CD4-positive, alpha-beta T cell treated with Interleukin-21 for 1 hour (primary cell): Measurements from ENCODE around the gene FGF6.

Experiments used
- DNase-seq: peaks from one replicate; pipeline ENCODE4 v3.0.0-alpha.2; 2020

The FGF6 gene

DNA sequence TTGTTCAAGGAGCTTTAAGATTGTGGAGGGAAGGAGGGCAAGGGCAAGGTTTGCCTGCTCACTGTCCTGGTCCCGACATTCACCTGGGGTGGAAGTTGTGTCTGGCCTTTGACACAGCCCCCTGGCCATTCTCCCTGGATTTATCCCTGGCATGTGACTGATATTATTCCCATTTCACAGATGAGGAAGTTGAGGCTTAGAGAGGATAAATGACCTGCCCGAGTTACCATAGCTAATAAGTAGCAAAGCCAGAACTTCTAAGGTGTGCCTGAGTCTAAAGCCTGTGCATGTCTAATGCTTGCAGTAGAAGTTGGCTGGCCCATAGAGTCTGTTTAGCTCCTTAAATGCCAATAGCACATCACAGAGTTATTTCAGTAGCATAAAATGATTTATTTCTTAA, 720 bp upstream of the FGF6 start:
- no peak for DNase-seq

DNA sequence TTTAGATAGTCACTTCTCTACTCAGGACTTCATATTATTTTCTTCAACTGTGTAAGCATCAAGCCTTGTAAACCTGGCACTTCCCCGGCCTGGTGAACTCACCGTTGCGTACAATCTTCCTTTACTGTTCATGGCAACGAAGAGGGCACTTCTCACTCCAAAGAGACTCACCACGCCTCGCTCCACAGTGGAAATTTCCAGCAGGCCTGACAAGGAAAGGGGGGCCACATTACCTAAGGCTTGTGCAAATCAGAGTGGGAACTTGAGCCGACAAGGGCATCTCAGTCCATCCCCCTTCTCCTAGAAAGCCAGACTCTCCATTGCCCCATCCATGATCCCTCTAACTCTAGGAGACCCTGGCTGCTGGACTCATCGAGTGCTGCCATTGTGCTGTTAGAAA, 1.6 kb downstream of the FGF6 start:
- no peak for DNase-seq

DNA sequence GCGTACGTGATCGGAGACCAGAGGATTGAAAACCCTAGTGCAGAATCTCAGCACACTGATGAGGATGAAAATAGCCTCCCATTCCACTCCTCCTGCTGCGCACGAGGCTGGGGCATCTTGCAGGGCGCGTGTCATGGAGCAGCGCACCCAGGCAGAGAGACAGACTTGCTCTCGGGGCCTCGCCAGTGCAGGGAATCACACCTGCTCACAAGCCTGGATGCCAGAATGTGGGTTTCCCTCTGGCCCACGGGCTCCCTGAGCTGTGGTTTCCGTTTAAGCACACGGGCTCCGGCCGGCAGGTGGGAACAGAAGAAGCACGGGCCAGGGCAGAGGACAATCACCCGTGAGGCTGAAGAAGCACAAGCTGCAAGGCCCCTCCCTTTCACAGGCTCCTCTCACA, 2.0 kb downstream of the FGF6 start:
- no peak for DNase-seq

DNA sequence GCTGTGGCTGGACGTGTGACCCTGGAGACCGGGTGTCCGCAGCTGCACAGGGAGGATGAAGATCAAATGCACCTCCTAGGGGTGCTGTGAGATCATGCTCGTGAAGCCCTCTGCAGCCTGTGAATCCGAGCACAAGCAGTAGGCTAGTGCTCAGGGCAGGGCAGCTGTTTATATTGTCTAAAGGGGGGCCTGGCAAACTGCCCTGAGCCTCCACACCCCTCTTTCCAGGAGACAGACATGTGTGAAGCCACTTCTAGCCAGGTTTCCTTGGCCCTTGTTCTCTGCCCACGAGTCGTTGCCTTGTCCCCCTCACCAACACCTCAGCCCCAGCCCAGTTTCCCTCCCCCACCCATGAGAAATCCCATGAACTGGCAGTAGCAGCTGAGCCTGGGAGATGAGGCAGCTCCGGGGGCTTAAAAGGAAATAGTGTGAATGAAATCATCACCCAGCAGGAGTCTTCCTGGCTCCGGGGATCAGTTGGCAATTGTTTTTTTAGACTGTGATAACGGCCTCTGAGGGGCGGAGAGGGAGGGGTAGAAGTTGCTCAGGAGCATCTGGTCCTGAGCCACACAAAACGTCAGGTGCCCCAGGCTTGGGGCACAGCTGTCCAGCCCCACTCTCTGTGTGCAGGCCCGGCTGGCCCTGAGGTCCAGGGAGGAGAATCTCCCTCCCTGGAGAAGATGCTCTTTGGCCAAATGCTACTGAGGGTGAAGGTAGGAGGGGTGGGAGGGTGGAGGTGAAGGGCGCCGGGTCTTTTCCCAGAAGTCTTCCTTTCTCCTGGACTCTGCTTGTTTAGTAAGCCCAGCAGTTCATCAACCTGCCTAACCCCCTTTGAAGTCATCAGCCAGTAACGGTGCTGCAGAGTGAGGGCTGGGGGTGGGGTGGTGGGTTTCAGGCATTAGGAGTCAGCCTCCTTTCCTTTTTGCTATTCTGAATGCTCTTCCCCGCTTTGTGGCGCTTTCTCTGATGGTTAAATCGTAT, 4.0 kb downstream of the FGF6 start:
- DNase-seq = no peak

DNA sequence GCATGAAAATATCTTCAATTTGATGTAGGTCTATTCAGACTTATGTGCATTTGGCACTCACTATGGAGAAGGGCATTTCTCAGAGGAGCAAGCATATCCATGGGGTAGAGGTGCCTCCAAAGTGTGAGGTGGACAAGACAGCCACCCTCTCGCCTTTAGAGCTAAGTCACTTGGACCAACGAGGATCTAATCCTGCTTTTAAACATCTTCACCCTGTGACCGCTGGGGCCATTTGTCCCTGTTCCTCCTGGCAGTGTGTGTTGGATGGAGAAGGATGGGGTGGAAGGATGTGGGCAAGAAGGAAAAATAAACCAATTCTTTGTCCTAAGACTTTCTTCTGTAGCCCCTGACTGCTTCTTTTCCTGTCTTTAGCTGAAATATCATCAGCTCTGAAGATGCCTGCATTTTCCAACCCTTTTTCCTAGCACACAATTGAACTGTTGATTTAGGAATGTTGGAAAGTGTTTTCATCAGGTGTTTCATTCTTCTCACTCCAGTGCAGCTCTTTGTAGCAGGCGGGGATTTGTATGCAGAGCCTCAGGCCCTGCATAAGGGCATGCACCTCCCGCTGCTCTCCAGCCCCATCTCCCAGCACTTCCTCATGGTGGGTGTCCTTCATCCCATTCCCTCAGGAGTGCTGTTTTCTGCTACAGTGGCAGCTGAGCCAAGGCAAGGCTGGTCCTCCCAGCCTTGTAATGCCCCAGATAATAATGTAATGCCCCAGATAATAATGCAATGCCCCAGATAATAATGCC, 5.3 kb downstream of the FGF6 start:
- DNase-seq = no peak

DNA sequence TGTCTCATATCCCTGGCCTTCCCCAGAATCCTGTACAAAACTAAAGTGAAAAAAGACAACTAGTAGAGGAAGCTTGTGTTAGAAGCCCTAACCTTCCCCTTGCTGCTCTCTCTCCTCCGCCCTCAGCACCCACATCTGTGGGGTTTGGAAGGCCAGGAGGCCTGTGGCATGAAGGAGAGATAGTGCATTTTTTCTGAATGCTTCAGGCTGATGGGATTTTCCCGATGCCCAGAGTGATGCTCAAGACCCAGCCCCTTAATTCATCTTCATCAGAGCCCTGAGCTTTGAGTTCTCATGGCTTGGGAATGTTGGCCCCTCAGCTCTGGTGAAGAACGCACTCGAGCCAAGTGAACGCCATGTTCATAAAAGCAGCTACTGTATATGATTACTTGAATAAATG, 5.9 kb downstream of the FGF6 start:
- DNase-seq = no peak

DNA sequence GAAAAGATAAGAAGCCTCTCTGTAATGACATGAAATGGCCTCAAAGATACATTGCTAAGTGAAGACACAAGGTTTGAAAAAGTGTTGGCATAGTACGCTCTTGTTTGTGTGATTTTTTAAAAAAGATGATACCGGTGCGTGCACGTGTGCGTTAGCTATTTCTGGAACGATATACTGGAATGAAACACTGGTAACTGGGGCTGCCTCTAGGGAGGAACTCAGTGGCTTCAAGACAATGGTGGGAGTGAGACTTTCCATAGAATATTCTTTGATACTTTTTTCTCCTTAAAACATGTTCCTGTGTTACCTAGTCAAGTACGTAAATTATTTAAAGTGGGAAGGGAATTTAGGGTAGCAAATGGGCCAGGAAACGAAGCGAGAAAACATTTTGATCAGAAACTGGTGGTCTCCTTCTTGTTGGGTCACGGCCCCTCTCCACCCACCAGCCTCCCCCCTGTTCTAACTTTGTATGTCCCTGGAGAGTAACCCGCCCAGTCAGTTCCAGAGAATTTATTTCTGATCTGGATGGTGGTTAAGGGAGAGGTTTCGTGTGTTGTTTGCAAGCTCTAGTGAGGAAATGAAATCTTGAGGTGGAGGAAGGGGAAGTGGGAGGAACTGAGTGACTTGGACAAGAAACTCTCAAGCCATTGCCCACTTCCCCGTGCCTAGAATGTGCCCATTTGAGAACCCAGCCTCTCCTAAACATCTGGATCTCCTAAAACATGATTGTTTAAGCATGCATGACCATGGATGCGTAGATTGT, 6.6 kb downstream of the FGF6 start:
- DNase-seq = no peak

DNA sequence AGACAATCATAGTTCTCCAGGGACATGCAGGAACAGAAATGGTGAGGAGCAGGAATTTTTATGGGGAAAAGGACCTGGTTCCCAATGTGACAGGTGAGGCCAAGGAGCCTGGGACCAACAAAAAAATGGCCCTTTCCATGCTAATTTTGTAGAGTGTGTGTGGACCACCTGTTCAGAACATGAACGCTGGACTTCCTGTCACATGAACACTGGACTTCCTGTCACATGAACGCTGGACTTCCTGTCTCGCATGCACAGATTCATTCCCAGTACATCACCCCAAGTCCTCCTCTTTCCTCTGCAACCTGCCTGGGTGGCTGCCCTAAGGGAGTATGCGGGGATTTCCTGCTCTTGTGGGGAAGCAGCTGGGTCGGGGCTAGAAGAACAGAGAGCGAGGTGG, 10.1 kb downstream of the FGF6 start:
- no peak for DNase-seq

DNA sequence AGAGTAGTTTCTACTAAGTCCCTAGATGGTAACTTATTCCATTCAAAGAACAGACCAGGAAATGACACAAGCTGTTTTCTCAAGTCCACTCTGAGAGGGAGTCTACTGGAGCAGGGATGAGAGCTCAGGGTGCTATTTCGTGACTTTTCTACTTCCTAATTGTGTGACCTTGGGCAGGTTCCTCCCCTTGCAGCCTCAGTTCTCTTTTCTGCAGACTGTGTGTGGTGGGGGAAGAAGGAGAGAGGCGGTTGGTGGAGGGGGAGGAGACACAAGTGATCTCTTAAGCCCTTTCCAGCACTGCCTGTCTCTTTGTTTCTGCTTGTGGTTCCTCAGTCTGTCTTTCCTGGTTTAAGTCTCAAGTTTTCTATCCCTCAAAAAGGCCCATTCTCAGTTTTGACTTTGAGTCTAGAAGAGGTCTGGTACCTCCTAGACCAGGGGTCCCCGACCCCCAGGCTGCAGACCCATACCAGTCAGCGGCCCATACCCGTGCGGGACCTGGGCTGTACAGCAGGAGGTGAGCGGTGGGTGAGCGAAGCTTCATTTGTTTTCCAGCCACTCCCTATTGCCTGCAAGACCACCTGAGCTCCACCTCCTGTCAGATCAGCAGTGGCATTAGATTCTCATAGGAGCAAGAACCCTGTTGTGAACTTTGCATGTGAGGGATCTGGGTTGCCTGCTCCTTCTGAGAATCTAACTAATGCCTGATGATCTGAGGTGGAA, 10.7 kb downstream of the FGF6 start:
- no peak for DNase-seq

DNA sequence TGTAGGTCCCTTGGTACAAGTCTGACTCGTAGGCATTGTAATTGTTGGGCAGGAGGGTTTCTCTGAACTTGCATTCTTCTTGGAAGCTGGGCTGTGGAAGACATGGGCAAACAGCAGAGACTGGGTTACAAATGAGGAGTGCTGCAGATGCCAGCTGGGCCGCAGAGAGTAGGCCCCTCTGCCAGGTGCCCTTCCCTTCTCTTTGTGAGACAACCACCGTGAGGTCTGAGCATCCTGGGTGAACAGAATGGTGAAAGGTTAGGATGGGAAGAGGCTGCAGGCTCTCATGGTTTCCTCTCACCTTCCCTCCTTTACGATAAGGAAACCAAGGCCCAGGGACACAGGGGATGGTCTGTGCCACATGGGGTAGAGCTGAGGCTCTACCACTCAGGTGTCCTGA, 11.3 kb downstream of the FGF6 start:
- DNase-seq = no peak

DNA sequence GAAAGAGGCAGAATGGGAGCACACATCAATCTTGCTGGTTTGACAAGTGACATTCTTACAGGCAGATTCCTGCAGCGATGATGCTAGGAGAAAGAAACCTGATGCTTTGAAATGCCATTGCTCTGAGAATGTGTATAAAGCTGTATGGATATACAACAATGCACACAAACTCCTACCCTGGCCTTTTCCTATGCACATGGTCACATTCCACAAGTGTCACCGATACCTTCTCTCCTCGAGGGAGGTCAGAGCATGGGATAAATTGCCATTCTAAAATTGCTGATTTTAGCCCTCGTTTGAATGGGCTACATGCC, 11.9 kb downstream of the FGF6 start:
- no peak for DNase-seq

DNA sequence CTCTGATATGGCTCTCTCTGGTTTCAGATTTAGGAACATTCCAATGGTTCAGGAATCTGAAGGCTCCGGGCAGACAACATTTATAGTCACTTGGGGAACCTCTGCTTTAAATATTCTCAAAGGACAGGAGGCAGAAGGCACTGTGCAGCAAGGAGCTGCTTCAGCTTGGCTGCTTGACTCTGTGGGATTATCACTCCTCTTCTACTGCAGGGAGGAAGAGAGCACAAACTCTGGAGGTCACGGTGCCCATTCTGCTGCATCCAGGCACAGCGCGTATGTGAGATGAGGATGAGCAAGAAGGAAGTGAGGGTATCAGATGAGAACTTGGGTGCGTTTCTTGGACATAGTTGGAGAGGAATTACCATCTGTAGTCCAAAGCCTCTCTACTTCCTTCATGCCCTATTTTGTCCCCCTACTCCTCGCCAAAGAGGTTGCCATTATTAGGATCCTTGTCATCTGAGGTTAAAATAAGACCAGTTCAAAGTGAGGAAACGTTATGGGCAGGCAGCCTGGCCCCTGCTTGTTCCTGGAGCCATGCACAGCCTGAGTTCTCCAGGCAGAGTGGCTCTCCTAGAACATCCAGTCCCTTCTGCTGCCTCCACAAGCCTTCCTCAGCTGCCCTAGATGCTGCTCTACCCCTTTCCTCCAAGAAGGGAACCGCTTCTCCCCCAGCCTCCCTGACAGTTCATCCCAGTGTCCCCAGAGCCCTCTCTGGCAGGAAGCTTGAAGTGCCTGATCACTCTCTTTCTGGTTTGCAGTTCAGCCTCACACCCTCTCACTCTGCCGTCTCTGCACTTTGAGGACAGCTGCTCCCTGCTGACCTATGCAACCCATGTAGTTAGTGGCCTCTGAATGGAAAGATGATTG, 12.5 kb downstream of the FGF6 start:
- no peak for DNase-seq

DNA sequence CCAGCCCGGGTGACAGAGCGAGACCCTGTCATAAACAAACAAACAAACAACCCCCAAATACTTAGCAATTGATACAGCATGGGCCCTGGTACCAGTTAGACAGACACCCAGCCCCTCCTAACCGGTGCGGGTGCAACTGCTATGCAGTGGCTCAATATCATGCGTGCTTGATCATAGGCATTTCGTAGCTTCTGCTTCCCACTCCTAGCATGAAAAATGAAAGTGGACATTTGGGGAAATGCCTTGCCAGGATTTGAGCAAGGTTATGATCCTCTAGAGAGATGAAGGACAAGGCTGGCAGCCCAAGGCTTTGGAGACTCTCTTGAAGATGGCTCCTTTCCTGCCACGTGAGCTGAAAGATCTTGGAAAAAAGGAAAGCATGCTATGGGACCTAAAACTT, 13.7 kb downstream of the FGF6 start:
- no peak for DNase-seq

DNA sequence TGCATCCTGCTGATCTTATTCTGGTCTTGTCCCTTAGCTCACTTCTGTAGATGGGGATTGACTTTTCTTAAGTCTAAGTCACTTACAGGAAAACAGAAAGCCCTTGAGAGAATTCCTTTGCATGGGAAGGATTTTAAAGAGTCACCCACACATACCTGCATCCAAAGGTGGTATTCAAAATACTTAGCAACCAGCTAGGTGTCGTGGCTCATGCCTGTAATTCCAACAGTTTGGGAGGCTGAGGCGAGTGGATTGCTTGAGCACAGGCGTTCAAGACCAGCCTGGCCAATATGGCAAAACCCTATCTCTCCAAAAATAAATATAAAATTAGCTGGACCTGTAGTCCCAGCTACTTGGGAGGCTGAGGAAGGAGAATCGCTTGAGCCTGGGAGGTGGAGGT, 14.2 kb downstream of the FGF6 start:
- no peak for DNase-seq

DNA sequence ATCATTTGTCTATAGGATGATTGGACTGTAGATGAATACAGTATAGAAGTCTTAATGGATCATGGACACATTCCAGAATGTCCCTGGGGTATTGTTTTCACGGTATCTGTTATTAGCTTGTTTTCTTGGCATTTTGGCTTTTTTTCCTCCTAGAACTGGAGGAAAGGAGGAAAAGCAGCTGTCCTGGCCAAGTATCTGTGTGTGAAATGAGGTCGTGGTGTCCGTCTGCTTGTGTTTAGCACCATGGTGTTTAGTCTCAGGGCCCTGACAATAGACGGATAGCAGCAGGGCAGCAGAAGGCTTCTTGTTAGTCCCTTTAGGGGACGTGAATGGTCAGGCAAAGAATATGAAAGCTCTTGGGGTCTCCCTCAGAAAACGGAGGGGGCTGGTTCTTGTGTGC, 21.2 kb downstream of the FGF6 start:
- DNase-seq = no peak

DNA sequence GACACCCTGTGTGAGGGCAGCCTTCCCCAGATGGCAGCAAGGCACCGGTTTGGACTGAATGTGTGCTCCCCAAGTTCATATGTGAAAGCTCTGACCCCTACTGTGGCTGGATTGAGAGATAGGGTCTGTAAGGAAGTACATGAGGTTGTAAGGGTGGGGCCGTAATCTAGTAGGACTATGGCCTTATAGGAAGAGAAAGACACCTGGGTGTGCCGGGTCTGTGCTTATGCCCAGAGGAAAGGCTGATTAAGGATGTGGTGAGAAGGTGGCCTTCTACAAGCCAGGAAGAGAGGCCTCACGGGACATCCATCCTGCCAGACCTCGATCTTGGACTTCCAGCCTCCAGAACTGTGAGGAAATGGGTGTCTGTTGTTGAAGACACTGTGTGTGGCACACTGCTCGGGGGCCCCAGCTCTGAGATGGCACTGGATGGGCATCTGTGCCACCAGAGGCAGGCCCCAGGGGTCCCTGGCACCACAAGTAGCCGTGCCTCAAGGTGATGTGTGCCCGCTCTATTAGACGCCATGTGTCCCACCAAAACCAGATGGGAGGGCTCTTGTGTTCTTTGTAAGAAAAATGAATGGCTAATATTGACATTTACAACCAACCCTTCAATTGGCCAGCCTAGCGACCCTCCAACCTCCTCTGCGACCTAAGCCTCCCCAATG, 22.0 kb downstream of the FGF6 start:
- no peak for DNase-seq

DNA sequence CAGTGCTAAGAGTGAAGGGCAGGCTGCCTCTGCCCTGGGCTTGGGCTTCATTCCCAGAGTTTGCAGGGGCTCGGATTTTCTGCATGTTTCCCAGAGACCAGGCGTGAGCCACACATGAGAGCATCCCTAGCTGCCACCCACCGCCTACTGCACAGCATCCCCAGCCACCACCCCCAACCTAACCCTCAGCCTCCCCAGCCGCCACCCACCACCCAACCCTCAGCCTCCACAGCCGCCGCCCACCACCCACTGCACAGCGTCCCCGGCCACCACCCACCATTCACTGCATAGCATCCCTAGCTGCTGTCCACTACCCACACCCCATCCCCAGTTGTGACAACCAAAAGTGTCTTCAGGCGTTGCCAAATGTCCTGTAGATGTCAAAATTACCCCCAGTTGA, 22.6 kb downstream of the FGF6 start:
- DNase-seq = no peak

DNA sequence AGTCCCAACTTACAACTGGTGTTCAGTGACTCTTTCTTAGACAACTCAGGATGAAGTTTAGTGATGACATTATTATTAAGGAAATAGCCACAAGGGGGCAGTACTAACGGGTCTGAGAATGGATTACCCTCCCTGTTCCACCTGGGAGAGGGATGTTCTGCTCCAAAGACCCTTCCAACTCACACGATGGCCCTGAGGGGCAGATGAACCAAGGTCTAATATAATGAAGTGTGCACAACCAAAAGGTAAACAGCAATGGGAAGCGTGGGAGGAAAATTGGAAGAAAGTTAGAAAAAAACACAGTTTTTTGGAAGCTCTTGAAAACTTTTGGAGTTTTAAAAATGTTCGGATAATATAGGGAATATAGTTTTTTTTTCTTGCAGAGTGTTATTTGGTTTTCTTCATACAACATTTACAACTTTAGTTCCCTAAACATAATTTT, 24.0 kb downstream of the FGF6 start:
- DNase-seq = peak; percentile 49

DNA sequence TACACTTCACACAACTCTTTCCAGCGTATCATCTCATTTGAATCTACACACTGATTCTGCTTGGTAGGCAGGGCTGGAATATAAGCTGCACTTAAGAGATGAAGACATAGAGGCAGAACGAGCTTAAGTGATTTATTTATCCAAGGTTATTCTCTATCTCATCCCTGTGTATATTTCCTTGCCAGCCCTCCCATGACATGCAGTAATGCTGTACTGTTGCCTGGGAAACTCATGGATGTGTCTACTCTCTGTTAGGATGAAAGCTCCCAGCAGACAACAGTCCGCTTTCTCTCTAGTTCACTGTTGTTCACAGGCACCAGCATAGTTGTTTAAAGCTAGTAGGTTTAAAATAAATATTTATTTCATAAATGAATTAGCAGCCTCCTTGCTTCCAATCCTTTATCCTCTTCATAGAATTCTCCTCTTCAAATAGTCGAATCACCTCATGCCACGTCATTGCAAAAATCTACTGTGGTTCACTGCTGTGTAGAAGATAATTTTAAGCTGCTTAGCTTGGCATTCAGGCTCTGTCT, 25.4 kb downstream of the FGF6 start:
- no peak for DNase-seq

DNA sequence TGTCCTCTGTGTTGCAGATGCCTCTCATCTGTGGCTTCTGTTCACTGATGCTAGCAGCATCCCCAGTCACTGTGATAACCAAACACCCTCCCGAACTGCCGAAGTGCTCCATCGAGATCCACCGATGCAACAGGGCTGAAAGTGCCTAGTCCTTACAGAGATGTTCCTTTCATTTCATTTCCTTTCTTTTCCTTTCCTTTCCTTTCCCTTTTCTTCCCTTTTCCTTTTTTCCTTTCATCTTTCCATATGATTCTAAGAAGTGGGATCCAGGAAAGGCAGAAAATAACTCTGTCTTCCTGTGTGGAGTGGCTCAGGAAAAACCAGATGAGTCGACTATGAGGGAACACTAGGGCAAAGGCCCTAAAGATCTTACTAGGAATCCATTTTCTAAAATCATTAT, 26.7 kb downstream of the FGF6 start:
- DNase-seq = no peak

DNA sequence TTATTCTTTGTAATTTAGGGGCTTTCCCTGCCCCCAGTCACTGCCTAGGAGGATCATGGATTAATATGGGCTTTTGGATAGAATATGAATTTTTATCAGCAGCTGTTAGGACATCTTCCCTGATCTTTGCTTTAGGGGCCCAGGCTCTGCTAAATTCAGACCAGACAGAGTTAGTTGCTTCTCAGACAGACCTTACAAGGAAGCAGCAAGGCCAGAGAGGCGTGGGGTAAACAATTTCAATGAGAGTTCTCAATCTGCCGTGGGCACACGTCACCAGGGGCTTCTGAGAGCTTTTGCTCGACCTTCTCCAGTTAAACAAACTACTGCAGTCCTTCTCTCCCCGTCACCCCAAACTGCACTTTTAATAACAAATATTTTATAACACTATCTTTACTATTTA, 27.7 kb downstream of the FGF6 start:
- DNase-seq = no peak
